Suppressor macrophage (primary cell): ENCODE measurements around the gene ATP13A3.

Source experiments
- DNase-seq, 4 experiments: peaks; one replicate each; pipeline ENCODE4 v3.0.0-alpha.2; 2020 to 2022

The ATP13A3 gene

DNA sequence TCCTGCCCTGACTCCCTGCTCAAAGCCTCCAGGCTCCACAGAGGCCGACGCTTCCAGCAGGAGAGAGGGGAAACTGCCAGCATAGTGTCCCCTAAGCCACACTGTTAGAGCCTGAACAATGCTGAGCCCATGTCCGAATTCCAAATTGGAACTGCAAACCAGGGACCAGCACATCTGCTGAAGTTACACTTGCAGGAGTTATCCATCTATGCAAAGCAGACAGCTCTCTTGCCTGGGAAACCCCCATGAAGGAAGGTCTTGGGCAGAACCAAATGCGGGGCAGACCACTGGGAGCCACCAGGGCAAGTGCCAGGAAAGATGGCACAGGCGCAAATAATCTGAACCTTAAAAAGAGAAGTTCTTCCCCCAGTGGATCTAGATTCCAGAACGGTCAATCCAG is 117.9 kb downstream of the ATP13A3 start:
- DNase-seq, result no peak

DNA sequence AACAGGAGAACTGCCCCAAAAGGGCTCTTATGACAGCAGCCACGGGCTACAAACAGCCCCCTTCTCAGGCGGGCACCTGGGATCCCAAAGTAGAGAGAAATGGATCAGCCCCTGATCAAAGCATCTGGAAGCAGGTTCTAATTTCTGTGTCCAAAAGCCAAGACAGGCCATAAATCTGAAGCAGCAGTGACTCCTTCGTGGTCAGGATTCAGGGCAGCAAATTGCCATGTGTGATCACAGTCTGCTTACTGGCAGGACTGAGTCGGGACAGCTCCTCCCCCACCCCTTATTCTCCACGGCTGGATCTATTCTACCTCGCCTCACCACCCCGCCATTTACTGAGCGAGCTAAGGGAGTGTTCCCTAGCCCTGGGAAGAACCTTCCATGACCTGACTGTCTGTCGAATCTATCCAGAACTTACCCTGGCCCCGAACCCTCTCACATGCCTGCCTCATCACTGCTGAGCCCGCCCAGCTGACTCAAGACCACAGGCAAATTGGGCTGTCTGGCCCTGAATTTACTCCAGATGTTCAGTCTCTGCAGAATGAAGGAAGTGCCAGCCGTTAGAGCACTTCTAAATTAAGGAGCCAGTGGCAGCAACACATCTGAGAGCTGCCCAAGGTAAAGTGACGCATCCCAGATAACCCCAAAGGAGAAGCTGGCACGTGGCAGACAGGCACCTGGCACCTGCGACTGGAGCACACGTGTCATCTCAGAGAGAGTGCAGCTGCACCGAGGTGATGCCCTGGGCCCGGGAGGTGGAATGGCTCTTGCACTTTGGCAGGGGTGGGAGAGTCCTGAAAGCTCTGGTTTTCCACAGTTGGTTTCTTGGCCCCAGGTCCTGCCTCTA is 118.6 kb downstream of the ATP13A3 start:
- no peak for DNase-seq

DNA sequence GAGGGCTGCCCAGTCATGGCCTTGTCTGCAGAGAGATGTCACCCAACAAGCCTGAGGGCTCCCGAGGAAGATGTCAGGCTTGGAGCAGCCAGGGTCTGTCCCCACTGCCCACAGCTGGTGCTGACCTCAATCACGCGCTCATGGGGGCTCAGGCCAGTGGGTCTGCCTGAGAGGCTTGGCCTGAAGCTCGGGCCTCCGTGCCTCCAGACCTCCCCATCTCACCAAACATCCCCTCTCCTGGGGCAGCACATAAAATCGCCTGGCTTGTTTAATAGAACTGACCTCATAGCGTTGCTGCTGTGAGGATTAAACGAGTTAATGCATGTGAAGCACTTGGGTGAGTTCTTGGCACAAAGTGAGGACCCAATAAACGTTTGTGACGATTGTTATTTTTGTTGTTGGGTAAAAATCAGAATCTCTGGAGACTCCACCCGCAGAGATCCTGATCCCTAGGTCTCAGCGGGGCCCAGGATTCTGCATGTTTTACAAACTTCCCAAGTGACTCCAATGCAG is 120.8 kb downstream of the ATP13A3 start:
- no peak for DNase-seq

DNA sequence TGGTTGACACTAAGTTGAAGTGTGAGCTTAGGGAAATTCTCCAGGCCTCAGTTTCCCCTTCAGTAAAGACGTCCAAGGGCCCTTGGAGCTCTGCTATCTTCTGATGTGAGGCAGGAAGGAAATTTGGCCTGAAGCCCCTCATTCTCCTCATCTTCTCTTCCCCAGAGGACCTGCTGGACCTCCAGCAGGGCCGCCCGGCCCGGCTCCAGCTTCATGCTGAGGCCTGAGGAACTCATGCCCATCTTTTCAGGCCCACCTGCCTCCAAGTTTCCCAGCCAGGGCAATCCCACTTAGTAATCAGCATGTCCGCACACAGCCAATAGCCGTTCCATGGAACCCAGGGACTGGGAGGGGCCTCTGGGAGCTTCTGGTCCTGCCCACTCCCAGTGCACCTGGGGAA is 121.3 kb downstream of the ATP13A3 start:
- no peak for DNase-seq

DNA sequence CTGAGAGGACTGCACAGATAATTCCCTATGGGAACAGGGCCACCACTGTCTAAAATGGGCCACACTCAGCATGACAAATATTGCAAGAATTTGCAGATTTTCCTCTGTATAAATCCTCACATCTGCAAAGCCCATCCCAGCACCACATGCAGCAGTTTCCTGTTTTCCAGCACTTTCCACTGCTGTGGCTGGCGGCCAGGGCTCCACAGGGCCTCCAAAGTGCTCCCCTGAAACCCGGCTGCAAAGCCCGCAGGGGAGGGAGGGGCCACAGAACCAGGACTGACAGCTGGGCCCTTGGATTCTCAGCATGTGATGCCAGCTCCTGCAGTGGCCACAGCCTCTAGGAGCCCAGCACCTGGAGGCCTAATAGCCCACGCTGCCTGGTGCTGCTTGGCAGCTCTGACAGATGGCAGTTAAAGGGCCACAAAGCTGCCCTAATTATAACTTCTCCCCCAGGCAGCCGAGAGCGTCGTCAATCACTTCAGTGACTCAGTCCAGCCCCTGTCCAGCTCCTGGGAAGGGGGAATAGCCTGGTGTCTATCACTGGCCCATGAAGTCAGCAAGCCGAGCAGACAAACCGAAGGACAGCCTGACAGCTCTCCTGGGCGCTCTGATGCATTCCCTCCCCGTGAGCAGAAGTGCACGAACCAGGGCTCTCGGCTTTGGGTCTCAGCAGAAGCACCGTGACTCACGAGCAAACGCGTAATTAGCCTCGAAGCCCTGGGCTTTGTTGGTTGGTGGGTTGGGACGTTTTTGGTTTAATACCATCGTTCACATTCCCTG is 122.0 kb downstream of the ATP13A3 start:
- DNase-seq, result no peak

DNA sequence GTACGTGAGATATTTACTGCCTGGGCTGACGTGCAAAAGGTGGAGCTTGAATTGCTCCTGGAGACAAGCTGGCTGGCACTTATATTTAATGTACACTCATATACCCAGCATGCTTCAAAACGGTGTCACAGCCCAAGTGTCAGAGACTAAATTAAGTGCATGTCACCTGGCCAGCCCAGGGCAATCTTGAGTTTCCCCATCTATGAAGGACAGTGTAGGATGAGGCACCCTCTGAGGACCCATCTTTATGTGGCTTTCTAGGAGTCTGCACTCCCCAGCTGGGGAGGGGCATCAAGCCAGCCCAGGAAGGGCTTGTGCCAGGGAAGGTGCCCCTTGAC is 122.5 kb downstream of the ATP13A3 start:
- DNase-seq, result no peak

DNA sequence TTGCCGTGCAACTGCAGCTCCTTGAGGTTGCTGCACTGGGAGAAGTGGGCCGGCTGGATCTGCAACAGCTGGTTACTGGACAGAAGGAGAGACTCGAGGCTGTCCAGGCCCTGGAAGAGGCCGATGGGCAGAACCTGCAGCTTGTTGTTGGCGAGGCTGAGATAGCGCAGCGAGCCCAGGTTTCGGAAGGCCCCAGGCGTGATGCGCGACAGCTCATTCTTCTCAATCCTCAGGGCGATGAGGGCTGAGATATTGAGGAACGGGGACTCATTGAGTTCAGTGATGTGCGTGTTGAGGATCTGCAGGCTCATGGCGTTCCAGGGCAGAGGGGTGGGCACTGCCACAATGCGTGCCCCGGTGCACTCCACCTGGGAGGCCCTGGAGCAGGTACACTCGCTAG is 126.2 kb downstream of the ATP13A3 start:
- no peak for DNase-seq

DNA sequence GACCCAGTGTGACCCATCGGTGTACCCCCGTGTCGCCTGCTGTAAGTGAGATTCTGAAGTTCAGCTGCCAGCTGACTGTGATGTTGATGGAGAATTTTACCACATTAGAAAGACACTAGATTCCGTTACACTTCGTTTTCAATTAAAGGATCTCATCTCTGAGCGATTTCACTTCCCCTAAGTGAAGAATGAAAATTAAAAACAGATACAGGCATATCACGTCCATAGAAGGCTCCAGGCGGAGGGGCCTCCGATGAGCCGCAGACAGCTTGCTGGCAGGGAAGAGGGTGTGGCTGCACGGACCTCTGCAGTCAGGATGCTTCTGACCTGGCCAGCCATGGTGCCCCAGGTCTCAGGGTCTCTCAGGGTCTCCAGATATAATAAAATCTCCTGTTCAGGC is 129.1 kb downstream of the ATP13A3 start:
- DNase-seq, result no peak

DNA sequence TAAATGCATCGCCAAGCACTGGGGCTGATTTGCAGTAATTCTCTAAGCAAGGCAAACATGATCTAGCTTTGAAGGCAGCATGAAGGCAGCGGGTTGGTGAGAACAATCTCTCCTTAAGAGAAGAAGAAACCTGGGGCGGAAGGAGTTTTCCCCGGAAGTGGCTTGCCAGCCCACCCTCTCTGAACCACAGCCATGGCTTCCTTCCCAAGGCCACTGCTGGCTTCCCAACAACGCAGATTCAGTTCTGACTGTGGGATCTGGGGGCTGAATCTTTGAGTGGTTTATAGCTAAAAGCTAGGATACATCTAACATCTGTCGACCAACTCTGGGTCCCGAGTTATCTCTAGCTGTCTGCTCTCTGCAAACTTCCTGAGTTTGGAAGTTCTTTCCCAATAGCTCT is 131.4 kb downstream of the ATP13A3 start:
- DNase-seq, result no peak

DNA sequence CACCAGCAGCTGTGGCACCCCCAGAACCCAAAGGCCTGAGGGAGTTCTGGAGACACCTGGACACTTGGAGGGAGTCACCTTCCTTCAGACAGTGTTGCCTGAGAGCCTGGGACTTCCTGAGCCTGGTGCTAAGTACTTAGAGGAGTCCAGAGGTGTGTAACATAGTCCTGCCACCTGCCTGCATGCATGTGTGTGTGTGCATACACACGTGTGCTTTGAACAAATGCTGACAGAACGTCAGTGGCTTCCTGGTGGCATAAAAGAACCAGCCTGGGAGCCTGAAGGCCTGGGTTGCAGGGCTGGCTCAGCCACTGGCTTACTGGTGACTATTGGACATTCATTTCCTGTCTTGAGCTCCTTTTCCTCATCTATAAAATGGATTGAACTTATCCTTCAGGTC is 132.5 kb downstream of the ATP13A3 start:
- DNase-seq, result no peak
